IMR-90 (cell line): Measurements from ENCODE around the gene WBP1. TPM values are rescaled to one million over a fixed set of nuclear protein-coding genes. Genes with fewer than 3 reads are reported as not detected.

Experiments
- ELK1 ChIP-seq: fragments of 150-350 bp; IDR thresholded peaks from 2 replicates; pipeline ENCODE4 v1.6.1; 2016; ENCODE audit warnings: low read depth, mild to moderate bottlenecking, low read length, moderate library complexity, borderline replicate concordance
- polyA plus RNA-seq, 3 experiments: library from polyadenylated mRNA; depleted of rRNA; stranded (reverse); fragments of >200 nt; gene quantifications; 2 replicates each; pipeline ENCODE4 v1.2.3, GENCODE V29; 2012; ENCODE audit warnings: low replicate concordance in 1 of 3
- total RNA-seq: library from RNA; depleted of rRNA; stranded (reverse); fragments of >200 nt; gene quantifications from 2 replicates; pipeline ENCODE4 v1.2.3, GENCODE V29; 2012

The WBP1 gene
- total and polyA plus RNA-seq, 2 of the 4 experiments (the other 2 are of a cell fraction): 22.9 to 78.5 TPM

GRCh38 chr2:74505448-74506246 is 47.4 kb downstream of the WBP1 start (continued):
- no peak for TF ChIP-seq ELK1
